Stimulated activated CD8-positive, alpha-beta memory T cell treated with anti-CD3 and anti-CD28 coated beads, Interleukin-7, amount 100 ng/mL, for 1 hour (primary cell): ENCODE measurements around the gene TMEM164.
"Not testable (repeated sequence)": the region's sequence is repeated elsewhere in the genome, so short reads cannot be mapped to it uniquely, and the experiment has no call there.

Experiments
- DNase-seq, 2 donors: peaks; one replicate each; pipeline ENCODE4 v3.0.0-alpha.2; 2020; ENCODE audit warnings: low read depth in 2 of 2

TMEM164 gene

GRCh38 chrX:110132450-110133114 is 129.7 kb downstream of the TMEM164 start:
- no peak for DNase-seq

- DNase-seq = no peak
Observed at GRCh38 chrX:110133735-110134370, 130.9 kb downstream of the TMEM164 start.

- no peak for DNase-seq
Observed at GRCh38 chrX:110135618-110136017, 132.7 kb downstream of the TMEM164 start.

- no peak for DNase-seq
Observed at GRCh38 chrX:110136136-110136535, 133.2 kb downstream of the TMEM164 start.

GRCh38 chrX:110138557-110138956 is 135.6 kb downstream of the TMEM164 start:
- no peak for DNase-seq

- DNase-seq = no peak
Observed at GRCh38 chrX:110139172-110139571, 136.3 kb downstream of the TMEM164 start.

GRCh38 chrX:110142096-110142495 is 139.2 kb downstream of the TMEM164 start:
- no peak for DNase-seq

- no peak for DNase-seq
Observed at GRCh38 chrX:110143454-110144210, 140.7 kb downstream of the TMEM164 start.

- DNase-seq = no peak
Observed at GRCh38 chrX:110145311-110145710, 142.4 kb downstream of the TMEM164 start.

GRCh38 chrX:110145854-110146253 is 142.9 kb downstream of the TMEM164 start:
- DNase-seq = no peak

- DNase-seq = no peak
Observed at GRCh38 chrX:110146521-110146920, 143.6 kb downstream of the TMEM164 start.

- DNase-seq = no peak
Observed at GRCh38 chrX:110153244-110153643, 150.3 kb downstream of the TMEM164 start.

- no peak for DNase-seq
Observed at GRCh38 chrX:110153896-110154295, 151.0 kb downstream of the TMEM164 start.

- DNase-seq = not testable (repeated sequence)
Observed at GRCh38 chrX:110154328-110154727, 151.4 kb downstream of the TMEM164 start.

GRCh38 chrX:110155759-110156158 is 152.8 kb downstream of the TMEM164 start:
- DNase-seq = no peak

GRCh38 chrX:110156167-110156754 is 153.3 kb downstream of the TMEM164 start:
- DNase-seq = no peak

- no peak for DNase-seq
Observed at GRCh38 chrX:110157444-110157843, 154.5 kb downstream of the TMEM164 start.

- no peak for DNase-seq
Observed at GRCh38 chrX:110159235-110159634, 156.3 kb downstream of the TMEM164 start.

- no peak for DNase-seq
Observed at GRCh38 chrX:110159865-110160264, 157.0 kb downstream of the TMEM164 start.

GRCh38 chrX:110161361-110161686 is 158.4 kb downstream of the TMEM164 start:
- no peak for DNase-seq

- no peak for DNase-seq
Observed at GRCh38 chrX:110162131-110162530, 159.2 kb downstream of the TMEM164 start.

GRCh38 chrX:110162867-110163266 is 160.0 kb downstream of the TMEM164 start:
- DNase-seq = no peak

GRCh38 chrX:110163488-110163887 is 160.6 kb downstream of the TMEM164 start:
- no peak for DNase-seq
